OCI-LY3 (cell line): ENCODE measurements around the gene TCF4.

Experiments used
- H2AFZ ChIP-seq: fragments of 200-600, 300-600 bp; shearing (Covaris generic); 2 replicates; pipeline ENCODE4 v1.6.0; 2014; ENCODE audit warnings: antibody characterized with exemption, low read depth, low read length
- H3K27ac ChIP-seq: fragments of 200-600, 300-600 bp; sonication (generic); 2 replicates; pipeline ENCODE4 v1.5.1; 2014; ENCODE audit warnings: mild to moderate bottlenecking, low read length, moderate library complexity, mixed read lengths
- H3K27me3 ChIP-seq: fragments of 200-600, 300-600 bp; sonication (generic); 2 replicates; pipeline ENCODE4 v1.6.1; 2014; ENCODE audit warnings: low read depth, low read length, mixed read lengths
- H3K36me3 ChIP-seq: fragments of 200-600, 300-600 bp; sonication (generic); replicated peaks from 2 replicates; pipeline ENCODE3; 2014; ENCODE audit warnings: low read depth, low read length, mixed read lengths
- H3K4me1 ChIP-seq: fragments of 300-600, 200-600 bp; sonication (generic); 2 replicates; pipeline ENCODE4 v1.6.1; 2014; ENCODE audit warnings: low read length, mixed read lengths
- H3K4me2 ChIP-seq: fragments of 200-600, 300-600 bp; sonication (generic); 2 replicates; pipeline ENCODE4 v1.6.1; 2014; ENCODE audit warnings: low read length, mixed read lengths
- H3K4me3 ChIP-seq: fragments of 300-600, 200-600 bp; sonication (generic); 2 replicates; pipeline ENCODE4 v1.5.1; 2014; ENCODE audit warnings: antibody characterized with exemption, mild to moderate bottlenecking, low read length, moderate library complexity
- H3K79me2 ChIP-seq: fragments of 300-600, 200-600 bp; shearing (Covaris generic); 2 replicates; pipeline ENCODE4 v1.6.1; 2014; ENCODE audit warnings: mild to moderate bottlenecking, low read length, mixed read lengths
- H3K9ac ChIP-seq: fragments of 300-600, 200-600 bp; shearing (Covaris generic); 2 replicates; pipeline ENCODE4 v1.6.0; 2014; ENCODE audit warnings: mild to moderate bottlenecking, low read length, moderate library complexity
- H3K9me3 ChIP-seq: fragments of 200-600, 300-600 bp; shearing (Covaris generic); 2 replicates; pipeline ENCODE4 v1.6.1; 2014; ENCODE audit warnings: low read length, mixed read lengths; ENCODE audit not compliant: insufficient read depth
- H4K20me1 ChIP-seq: fragments of 200-600, 300-600 bp; sonication (generic); 2 replicates; pipeline ENCODE4 v1.6.1; 2016; ENCODE audit warnings: low read length, mixed read lengths; ENCODE audit not compliant: insufficient read depth
- EZH2phosphoT487 ChIP-seq: fragments of 200-600 bp; shearing (Covaris generic); IDR thresholded peaks from 2 replicates; pipeline ENCODE4 v1.6.1; 2018; ENCODE audit warnings: antibody characterized with exemption, mixed run types, low read depth
- TF ChIP-seq, protein P1 (sequence below): fragments of 200-600, 300-600 bp; sonication (generic); IDR thresholded peaks from 2 replicates; pipeline ENCODE4 v1.5.1; 2014; ENCODE audit warnings: antibody characterized with exemption, low read length, low read depth

TCF4 gene

DNA sequence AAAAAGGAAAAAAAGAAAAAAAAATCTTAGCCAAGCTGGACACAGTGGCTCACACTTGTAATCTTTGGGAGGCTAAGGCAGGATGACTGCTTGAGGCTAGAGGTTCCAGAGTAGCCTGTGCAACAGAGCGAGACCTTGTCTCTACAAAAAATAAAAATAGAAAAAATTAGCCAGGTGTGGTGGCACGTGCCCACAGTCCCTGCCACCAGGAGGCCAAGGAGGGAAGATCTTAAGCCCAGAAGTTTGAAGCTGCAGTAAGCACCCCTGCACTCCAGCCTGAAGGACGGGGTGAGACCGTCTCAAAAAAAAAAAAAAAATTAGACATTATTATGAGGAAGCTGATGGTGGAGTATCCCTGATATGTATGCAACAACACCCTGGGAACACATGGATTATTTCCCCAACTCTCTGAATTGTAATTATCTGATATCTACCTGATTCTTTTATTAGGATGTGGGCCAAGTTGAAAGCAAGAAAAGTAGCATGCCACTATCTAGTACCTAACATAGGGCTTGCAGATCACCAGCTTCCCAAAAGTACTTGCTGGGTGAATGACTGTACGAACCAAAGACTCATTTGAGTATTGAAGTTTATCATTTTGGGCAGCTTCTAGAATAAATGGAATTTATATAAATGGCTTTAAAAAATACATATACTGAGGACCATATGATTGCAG lies 140.9 kb downstream of the TCF4 start:
- Histone ChIP-seq H3K27me3 (no peaks in the 10 kb centered on the region), H4K20me1 (peaks cover 100% of the 10 kb centered on the region), H3K4me3 (no peak overlapping the region), H3K9me3 (no peaks in the 10 kb centered on the region), H2AFZ (no peak overlapping the region), H3K36me3 (peaks cover 77% of the 10 kb centered on the region), H3K9ac (no peak overlapping the region), H3K27ac (no peak overlapping the region; the same call in 1 of the 2 replicates), H3K4me2 (0 out of 2 replicates have a peak overlapping the region, but pooled peaks have one; percentile 45), H3K4me1 (peaks cover 77% of the 10 kb centered on the region), H3K79me2 (peaks cover 100% of the 10 kb centered on the region)
- no peak for TF ChIP-seq EZH2phosphoT487
- TF ChIP-seq, protein P1, sequence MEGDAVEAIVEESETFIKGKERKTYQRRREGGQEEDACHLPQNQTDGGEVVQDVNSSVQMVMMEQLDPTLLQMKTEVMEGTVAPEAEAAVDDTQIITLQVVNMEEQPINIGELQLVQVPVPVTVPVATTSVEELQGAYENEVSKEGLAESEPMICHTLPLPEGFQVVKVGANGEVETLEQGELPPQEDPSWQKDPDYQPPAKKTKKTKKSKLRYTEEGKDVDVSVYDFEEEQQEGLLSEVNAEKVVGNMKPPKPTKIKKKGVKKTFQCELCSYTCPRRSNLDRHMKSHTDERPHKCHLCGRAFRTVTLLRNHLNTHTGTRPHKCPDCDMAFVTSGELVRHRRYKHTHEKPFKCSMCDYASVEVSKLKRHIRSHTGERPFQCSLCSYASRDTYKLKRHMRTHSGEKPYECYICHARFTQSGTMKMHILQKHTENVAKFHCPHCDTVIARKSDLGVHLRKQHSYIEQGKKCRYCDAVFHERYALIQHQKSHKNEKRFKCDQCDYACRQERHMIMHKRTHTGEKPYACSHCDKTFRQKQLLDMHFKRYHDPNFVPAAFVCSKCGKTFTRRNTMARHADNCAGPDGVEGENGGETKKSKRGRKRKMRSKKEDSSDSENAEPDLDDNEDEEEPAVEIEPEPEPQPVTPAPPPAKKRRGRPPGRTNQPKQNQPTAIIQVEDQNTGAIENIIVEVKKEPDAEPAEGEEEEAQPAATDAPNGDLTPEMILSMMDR: no peak

DNA sequence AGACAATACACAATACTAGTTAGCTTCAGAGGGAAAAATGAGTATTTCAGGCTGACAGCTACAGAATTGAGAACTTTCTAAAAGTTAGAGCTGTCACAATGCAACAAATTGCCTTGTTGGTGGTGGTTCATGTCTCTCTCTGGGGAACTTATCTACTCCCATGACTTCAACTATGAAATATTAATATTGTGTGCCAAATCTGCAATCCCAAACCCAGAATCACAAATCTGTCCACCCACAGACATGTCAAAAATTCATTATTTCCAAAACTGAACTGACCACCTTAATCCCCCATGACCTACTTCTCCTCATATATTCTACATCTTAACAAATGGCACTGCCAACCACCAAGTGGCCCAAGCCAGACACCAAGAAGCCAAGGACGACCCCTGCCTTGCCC lies 143.5 kb downstream of the TCF4 start:
- Histone ChIP-seq H4K20me1 (peaks cover 100% of the 10 kb centered on the region), H3K27ac (no peak overlapping the region)

DNA sequence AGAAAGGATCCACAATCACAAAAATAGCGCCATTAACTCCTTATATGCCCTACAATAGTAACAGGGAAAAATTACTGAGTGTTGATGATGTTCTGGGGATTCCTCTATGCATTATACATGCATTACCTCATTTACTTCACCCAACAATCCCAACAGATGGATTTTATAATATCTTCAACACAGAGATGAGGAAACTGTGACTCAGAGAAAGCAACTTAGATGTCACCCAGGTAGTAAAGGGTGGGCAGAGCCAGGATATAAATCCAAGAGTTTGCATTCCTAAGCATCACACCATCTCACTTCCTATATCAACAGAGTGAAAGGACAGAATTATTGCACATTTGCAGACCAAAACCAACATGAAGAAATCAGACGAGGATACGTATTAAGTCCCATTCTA lies 144.2 kb downstream of the TCF4 start:
- Histone ChIP-seq H3K36me3 (peaks cover 75% of the 10 kb centered on the region), H3K27ac (no peak overlapping the region), H3K4me2 (peak overlapping the region; percentile 23), H3K27me3 (no peaks in the 10 kb centered on the region), H3K9me3 (no peaks in the 10 kb centered on the region), H3K4me3 (no peak overlapping the region), H3K79me2 (peaks cover 100% of the 10 kb centered on the region), H3K4me1 (peaks cover 75% of the 10 kb centered on the region), H3K9ac (no peak overlapping the region), H2AFZ (no peak overlapping the region), H4K20me1 (peaks cover 100% of the 10 kb centered on the region)
- TF ChIP-seq EZH2phosphoT487: no peak
- TF ChIP-seq, protein P1: no peak

More for the DNA sequence above, 143.5 kb downstream of the TCF4 start:
- Histone ChIP-seq H3K9me3 (no peaks in the 10 kb centered on the region), H3K4me2 (no peak overlapping the region), H3K79me2 (peaks cover 100% of the 10 kb centered on the region), H3K36me3 (peaks cover 75% of the 10 kb centered on the region), H2AFZ (no peak overlapping the region), H3K27me3 (no peaks in the 10 kb centered on the region), H3K4me1 (peaks cover 76% of the 10 kb centered on the region), H3K9ac (no peak overlapping the region), H3K4me3 (no peak overlapping the region)
- TF ChIP-seq, protein P1: no peak
- no peak for TF ChIP-seq EZH2phosphoT487

GRCh38 chr18:55442561-55442960 lies 145.4 kb downstream of the TCF4 start:
- Histone ChIP-seq H3K27me3 (no peaks in the 10 kb centered on the region), H3K4me2 (peak overlapping the region; percentile 23), H3K27ac (peak overlapping the region; percentile 1; the same call in 1 of the 2 replicates), H4K20me1 (peaks cover 100% of the 10 kb centered on the region), H3K79me2 (peaks cover 100% of the 10 kb centered on the region), H3K4me1 (peaks cover 70% of the 10 kb centered on the region), H3K9ac (no peak overlapping the region), H3K4me3 (no peak overlapping the region), H2AFZ (no peak overlapping the region), H3K36me3 (peaks cover 76% of the 10 kb centered on the region), H3K9me3 (no peaks in the 10 kb centered on the region)
- TF ChIP-seq EZH2phosphoT487: no peak
- TF ChIP-seq, protein P1: no peak
